ENCODE measurements around the gene ZNF496. TPM values are rescaled to one million over a fixed set of nuclear protein-coding genes. Genes with fewer than 3 reads are reported as not detected.

ZNF496 gene
- total and polyA plus RNA-seq, 9 of the 15 experiments (the other 6 are each of a cell fraction or from before 2014, with no cell fraction given), result 4.3 to 54.0 (median 31.3) TPM

DNA sequence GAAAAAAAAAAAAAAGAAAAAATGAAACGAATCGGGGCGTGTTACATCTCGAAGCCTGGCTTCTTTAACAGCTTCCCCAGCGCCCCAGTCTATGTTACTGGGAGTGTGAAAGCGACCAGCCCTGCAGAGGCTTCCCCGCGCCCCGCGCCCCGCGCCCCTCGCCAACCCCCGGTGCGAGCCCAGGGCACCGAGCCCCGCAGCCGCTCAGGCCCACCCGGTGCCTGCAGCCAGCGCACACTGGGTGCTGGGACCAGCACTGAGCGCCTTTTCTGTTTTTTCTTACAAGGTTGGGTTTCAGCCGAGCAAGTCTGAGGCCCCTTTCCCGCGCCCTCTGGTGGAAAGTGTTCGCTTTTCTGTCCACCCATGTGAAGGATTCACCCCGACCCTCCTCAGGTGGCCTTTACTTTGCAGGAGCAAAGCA, 42.1 kb upstream of the ZNF496 start (continued):
- TF ChIP-seq, protein P1, sequence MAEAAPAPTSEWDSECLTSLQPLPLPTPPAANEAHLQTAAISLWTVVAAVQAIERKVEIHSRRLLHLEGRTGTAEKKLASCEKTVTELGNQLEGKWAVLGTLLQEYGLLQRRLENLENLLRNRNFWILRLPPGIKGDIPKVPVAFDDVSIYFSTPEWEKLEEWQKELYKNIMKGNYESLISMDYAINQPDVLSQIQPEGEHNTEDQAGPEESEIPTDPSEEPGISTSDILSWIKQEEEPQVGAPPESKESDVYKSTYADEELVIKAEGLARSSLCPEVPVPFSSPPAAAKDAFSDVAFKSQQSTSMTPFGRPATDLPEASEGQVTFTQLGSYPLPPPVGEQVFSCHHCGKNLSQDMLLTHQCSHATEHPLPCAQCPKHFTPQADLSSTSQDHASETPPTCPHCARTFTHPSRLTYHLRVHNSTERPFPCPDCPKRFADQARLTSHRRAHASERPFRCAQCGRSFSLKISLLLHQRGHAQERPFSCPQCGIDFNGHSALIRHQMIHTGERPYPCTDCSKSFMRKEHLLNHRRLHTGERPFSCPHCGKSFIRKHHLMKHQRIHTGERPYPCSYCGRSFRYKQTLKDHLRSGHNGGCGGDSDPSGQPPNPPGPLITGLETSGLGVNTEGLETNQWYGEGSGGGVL (CRISPR knock-in tag; IDR thresholded peaks at IDR 0.05), result no peak
- TF ChIP-seq ZNF232 (CRISPR knock-in tag; IDR thresholded peaks at IDR 0.05) (no peak), NR4A1 (CRISPR knock-in tag; IDR thresholded peaks at IDR 0.05) (no peak), NR4A1 (tag; IDR thresholded peaks at IDR 0.05) (no peak), SRSF3 (IDR thresholded peaks at IDR 0.05; ENCODE audit: insufficient read depth, low read length) (no peak), RBM17 (IDR thresholded peaks at IDR 0.05; ENCODE audit: borderline replicate concordance, low read depth, low read length) (no peak), ZNF75A (CRISPR knock-in tag; IDR thresholded peaks at IDR 0.05) (no peak), PYGO2 (tag; IDR thresholded peaks at IDR 0.05) (no peak), JUND (IDR thresholded peaks at IDR 0.05; ENCODE audit: borderline replicate concordance, low read depth, low read length) (0 out of 2 replicates have a peak, but pooled peaks have one; percentile 14), JUND (tag; IDR thresholded peaks at IDR 0.05; ENCODE audit: borderline replicate concordance, low read depth, low read length) (no peak), NCOR1 (IDR thresholded peaks at IDR 0.05) (no peak), ELF1 (tag; IDR thresholded peaks at IDR 0.05) (no peak), ZNF324 (CRISPR knock-in tag; IDR thresholded peaks at IDR 0.05) (no peak), HNRNPLL (IDR thresholded peaks at IDR 0.05; ENCODE audit: low read depth, low read length, poor library complexity, severe bottlenecking) (no peak), ZNF175 (CRISPR knock-in tag; IDR thresholded peaks at IDR 0.05; ENCODE audit: low read depth) (no peak), RBM25 (IDR thresholded peaks at IDR 0.05; ENCODE audit: low read depth, low read length, severe bottlenecking) (peak; percentile 55), HNRNPUL1 (IDR thresholded peaks at IDR 0.05; ENCODE audit: low read length) (no peak), CHD2 (IDR thresholded peaks at IDR 0.05; ENCODE audit: low read depth, low read length) (no peak), ZBTB7A (IDR thresholded peaks at IDR 0.05; ENCODE audit: borderline replicate concordance, control insufficient read depth, low read depth, low read length) (peak; percentile 52; the same call in 1 of the 2 replicates), SMARCC2 (IDR thresholded peaks at IDR 0.05; ENCODE audit: low read depth) (no peak), ZNF707 (CRISPR knock-in tag; conservative IDR thresholded peaks at IDR 0.05) (no peak), SAP30 (IDR thresholded peaks at IDR 0.05; ENCODE audit: borderline replicate concordance, insufficient read depth, low read depth, low read length, poor library complexity, severe bottlenecking) (no peak)
- TF ChIP-seq, protein P2, sequence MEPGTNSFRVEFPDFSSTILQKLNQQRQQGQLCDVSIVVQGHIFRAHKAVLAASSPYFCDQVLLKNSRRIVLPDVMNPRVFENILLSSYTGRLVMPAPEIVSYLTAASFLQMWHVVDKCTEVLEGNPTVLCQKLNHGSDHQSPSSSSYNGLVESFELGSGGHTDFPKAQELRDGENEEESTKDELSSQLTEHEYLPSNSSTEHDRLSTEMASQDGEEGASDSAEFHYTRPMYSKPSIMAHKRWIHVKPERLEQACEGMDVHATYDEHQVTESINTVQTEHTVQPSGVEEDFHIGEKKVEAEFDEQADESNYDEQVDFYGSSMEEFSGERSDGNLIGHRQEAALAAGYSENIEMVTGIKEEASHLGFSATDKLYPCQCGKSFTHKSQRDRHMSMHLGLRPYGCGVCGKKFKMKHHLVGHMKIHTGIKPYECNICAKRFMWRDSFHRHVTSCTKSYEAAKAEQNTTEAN (CRISPR knock-in tag; IDR thresholded peaks at IDR 0.05), result no peak
- TF ChIP-seq, protein P3, sequence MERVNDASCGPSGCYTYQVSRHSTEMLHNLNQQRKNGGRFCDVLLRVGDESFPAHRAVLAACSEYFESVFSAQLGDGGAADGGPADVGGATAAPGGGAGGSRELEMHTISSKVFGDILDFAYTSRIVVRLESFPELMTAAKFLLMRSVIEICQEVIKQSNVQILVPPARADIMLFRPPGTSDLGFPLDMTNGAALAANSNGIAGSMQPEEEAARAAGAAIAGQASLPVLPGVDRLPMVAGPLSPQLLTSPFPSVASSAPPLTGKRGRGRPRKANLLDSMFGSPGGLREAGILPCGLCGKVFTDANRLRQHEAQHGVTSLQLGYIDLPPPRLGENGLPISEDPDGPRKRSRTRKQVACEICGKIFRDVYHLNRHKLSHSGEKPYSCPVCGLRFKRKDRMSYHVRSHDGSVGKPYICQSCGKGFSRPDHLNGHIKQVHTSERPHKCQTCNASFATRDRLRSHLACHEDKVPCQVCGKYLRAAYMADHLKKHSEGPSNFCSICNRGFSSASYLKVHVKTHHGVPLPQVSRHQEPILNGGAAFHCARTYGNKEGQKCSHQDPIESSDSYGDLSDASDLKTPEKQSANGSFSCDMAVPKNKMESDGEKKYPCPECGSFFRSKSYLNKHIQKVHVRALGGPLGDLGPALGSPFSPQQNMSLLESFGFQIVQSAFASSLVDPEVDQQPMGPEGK (CRISPR knock-in tag; IDR thresholded peaks at IDR 0.05; ENCODE audit: borderline replicate concordance), result no peak
